Measurements from ENCODE around the gene CLNK. TPM values are rescaled to one million over a fixed set of nuclear protein-coding genes. Genes with fewer than 3 reads are reported as not detected.

CLNK gene
- total RNA-seq, 1 donor from 2014 or later = not detected

- DNase-seq (ENCODE audit: low spot score in 2 of 2) = no peak
- Histone ChIP-seq H3K4me3 (no peak overlapping the region), H3K4me1 (no peaks in the 10 kb centered on the region), H3K9me3 (no peaks in the 10 kb centered on the region), H3K36me3 (no peaks in the 10 kb centered on the region), H3K27me3 (no peaks in the 10 kb centered on the region), H3K27ac (no peak overlapping the region)
- TF ChIP-seq CTCF (IDR thresholded peaks at IDR 0.05) = no peak
- intact Hi-C loops (cut with DNase I) = no loop called here
These were observed 2.2 kb downstream of the CLNK start for GRCh38 chr4:10682397-10682796.

- Histone ChIP-seq H3K27ac (no peak overlapping the region), H3K36me3 (no peaks in the 10 kb centered on the region), H3K9me3 (no peaks in the 10 kb centered on the region), H3K27me3 (no peaks in the 10 kb centered on the region), H3K4me1 (no peaks in the 10 kb centered on the region), H3K4me3 (no peak overlapping the region)
- TF ChIP-seq CTCF (IDR thresholded peaks at IDR 0.05) = no peak
- intact Hi-C loops (cut with DNase I) = no loop called here
- no peak for DNase-seq (ENCODE audit: low spot score in 2 of 2)
These were observed 6.6 kb downstream of the CLNK start for GRCh38 chr4:10677796-10678497.

GRCh38 chr4:10673817-10674369 lies 10.7 kb downstream of the CLNK start:
- Histone ChIP-seq H3K27me3 (no peaks in the 10 kb centered on the region), H3K36me3 (no peaks in the 10 kb centered on the region), H3K27ac (no peak overlapping the region), H3K9me3 (no peaks in the 10 kb centered on the region), H3K4me3 (no peak overlapping the region), H3K4me1 (no peaks in the 10 kb centered on the region)
- no peak for TF ChIP-seq CTCF (IDR thresholded peaks at IDR 0.05)
- intact Hi-C loops (cut with DNase I) = no loop called here
- no peak for DNase-seq (ENCODE audit: low spot score in 2 of 2)

GRCh38 chr4:10672379-10672778 lies 12.2 kb downstream of the CLNK start:
- Histone ChIP-seq H3K4me3 (no peak overlapping the region), H3K4me1 (no peaks in the 10 kb centered on the region), H3K9me3 (no peaks in the 10 kb centered on the region), H3K27me3 (no peaks in the 10 kb centered on the region), H3K36me3 (no peaks in the 10 kb centered on the region), H3K27ac (no peak overlapping the region)
- TF ChIP-seq CTCF (IDR thresholded peaks at IDR 0.05) = no peak
- DNase-seq (ENCODE audit: low spot score in 2 of 2) = no peak
- intact Hi-C loops (cut with DNase I) = no loop called here

DNA sequence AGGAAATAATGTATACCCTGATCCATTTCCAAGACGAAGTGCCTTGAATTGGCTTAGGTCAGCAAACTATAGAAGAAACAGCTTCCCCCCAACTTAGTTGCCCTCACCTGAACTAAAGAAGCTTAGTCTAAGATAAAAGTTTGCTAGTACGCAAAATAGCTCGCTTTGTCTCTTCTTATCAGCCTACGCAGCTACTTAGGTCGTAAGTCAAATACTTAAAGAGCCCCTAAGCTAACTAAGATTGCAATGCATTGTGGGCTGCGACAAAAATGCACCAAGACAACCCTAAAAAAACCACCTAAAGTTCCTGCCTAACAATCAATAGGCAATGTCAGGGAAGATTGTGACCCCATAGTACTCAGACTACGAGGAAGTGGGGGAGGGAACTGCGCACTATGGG lies 12.8 kb downstream of the CLNK start:
- TF ChIP-seq CTCF (IDR thresholded peaks at IDR 0.05) = no peak
- Histone ChIP-seq H3K27me3 (no peaks in the 10 kb centered on the region), H3K36me3 (no peaks in the 10 kb centered on the region), H3K27ac (no peak overlapping the region), H3K4me1 (no peaks in the 10 kb centered on the region), H3K4me3 (no peak overlapping the region), H3K9me3 (no peaks in the 10 kb centered on the region)
- intact Hi-C loops (cut with DNase I) = no loop called here
- DNase-seq (ENCODE audit: low spot score in 2 of 2) = no peak
